GM13977 (cell line): Measurements from ENCODE around the gene CHST15.
A peak's percentile ranks its signal among the peaks of the same experiment; 100 is the strongest.

Source experiments
- DNase-seq: peaks from one replicate; pipeline ENCODE4 v3.0.0; 2012; ENCODE audit warnings: low spot score
- in situ Hi-C: fragments of 300-500 bp; cut with MboI; formaldehyde crosslinking; loops from one replicate; pipeline ENCODE4 v1.12.0; 2022; ENCODE audit warnings: low sequenced_read_pairs, low pct_unique_long_range_greater_than_20kb, mixed read lengths, inconsistent platforms; ENCODE audit not compliant: unreplicated experiment
- TF ChIP-seq, protein P1 (sequence below): IDR thresholded peaks from 2 replicates; pipeline ENCODE4 v1.5.1; 2012; ENCODE audit warnings: mild to moderate bottlenecking, control low read depth; ENCODE audit not compliant: insufficient read depth; ENCODE audit errors: extremely low read depth, missing control alignments

The CHST15 gene

DNA sequence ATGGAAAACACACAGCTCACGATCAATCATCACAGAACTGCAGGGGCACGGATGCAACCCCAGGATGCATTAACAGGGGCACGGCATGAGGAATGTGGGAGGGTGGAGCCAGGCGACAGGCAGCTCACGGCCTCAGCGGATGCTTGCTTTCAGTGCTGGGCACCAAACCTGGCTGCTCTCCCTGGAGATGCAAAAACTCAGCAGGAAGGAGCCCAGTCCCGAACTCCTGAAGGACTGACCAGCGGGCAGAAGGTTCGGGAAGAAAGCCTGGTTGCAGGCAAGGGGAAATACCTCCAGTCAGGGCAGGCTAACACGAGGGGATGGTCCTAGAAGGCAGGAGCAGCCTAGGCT lies 66.8 kb downstream of the CHST15 start:
- TF ChIP-seq, protein P1, sequence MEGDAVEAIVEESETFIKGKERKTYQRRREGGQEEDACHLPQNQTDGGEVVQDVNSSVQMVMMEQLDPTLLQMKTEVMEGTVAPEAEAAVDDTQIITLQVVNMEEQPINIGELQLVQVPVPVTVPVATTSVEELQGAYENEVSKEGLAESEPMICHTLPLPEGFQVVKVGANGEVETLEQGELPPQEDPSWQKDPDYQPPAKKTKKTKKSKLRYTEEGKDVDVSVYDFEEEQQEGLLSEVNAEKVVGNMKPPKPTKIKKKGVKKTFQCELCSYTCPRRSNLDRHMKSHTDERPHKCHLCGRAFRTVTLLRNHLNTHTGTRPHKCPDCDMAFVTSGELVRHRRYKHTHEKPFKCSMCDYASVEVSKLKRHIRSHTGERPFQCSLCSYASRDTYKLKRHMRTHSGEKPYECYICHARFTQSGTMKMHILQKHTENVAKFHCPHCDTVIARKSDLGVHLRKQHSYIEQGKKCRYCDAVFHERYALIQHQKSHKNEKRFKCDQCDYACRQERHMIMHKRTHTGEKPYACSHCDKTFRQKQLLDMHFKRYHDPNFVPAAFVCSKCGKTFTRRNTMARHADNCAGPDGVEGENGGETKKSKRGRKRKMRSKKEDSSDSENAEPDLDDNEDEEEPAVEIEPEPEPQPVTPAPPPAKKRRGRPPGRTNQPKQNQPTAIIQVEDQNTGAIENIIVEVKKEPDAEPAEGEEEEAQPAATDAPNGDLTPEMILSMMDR = no peak
- DNase-seq = no peak
- in situ Hi-C loops = no loop called here

DNA sequence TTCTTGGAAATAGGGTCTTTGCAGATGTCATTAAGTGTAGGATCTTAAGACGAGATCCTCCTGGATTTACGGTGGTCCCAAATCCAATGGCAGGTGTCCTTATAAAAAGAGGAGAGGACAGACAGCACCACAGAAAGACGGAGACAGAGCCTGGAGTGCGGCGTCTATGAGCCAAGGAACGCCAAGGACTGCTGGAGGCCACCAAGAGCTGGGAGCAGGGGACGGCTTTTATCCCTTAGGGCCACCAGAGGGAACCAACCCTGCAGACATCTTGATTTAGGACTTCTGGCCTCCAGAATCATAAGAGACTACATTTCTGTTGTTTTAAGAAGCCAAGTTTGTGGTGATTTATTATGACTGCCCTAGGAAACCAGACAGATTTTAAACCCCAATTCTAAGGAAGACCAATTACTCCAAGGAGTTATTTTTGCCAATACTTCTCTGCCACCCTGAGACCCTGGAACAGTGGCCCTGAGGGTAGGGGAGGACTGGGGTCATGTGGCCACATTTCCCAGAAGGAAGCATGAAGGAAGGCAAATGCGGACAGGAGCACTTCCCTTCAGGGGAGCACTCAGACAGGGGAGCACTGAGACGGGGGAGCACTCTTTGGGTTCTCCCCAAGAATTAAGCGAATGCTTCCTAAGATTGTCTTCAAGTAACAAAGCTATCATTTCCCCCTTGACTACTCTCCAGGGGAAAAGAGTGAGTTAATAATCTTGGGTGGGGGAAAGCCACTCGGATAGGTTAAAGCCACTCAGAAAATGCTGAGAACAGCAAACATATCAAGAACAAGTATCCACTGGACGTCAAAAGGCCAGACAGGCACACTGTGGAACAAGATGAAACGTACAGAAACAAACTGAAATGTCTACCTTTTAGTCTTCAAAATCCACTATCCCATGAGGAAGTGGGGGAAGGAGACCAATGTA lies 67.5 kb downstream of the CHST15 start:
- DNase-seq = peak; percentile 44
- in situ Hi-C loops = no loop called here
- TF ChIP-seq, protein P1 = peak; percentile 43

DNA sequence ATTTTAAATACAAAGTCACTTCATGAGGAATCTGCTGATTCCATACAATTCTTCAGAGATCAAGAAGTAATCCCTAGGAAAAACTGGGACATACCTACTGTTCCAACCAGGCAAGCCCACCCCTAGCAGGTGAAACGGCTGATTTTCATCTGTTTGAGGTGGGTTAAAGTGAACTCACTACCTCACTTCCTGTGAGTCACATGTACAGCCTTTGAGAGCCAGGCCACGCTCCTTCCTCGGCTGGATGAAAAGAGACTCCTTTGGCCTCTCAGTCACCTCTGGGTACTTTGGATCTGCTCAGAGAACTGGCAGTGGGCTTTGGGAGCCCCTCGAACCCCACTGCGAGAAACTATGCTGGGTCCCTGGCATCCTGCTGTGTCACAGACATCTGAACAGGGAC lies 68.2 kb downstream of the CHST15 start:
- TF ChIP-seq, protein P1 = no peak
- no peak for DNase-seq
- in situ Hi-C loops = no loop called here

- DNase-seq = no peak
- in situ Hi-C loops = no loop called here
- TF ChIP-seq, protein P1 = no peak
Observed at GRCh38 chr10:124022066-124022465, 71.3 kb downstream of the CHST15 start.

DNA sequence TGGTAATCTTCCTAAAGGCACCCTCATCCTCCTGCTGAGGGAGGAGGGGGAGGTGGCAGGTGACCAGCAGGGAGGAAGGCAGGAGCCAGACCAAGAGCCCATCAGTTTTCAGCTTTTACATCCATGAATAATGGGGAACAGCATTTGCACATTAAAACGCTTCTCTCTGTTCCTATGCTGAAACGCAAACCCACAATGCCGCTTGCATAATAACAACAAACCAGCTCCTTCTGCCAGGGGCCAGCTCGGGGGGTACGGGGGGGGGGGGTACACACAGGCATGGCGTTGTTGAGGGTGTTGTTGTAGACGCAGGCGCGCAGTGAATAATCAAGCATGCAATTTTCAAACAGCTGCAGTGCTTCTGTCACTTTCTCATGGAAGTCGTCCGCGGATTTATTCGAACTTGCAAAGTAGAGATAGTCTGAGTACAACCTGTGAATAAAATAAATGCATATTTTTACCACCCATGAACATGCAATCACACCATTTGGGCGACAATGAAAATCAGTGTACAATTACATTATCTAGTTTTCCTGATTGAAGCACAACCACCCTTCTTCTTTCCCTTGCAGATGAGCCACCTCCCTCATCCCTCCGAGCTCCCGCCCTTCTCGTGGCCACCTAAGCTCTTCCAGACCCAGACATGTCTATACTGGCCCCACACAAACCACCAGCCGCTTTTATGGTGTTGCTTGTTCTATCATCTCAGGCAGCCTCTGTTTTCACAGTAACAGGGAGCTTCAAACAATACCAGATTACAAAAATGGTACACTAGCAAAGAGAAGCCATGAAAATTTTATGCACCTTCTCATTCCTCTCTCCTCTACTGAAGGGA lies 72.2 kb downstream of the CHST15 start:
- no peak for DNase-seq
- TF ChIP-seq, protein P1 = no peak
- in situ Hi-C loops = no loop called here

DNA sequence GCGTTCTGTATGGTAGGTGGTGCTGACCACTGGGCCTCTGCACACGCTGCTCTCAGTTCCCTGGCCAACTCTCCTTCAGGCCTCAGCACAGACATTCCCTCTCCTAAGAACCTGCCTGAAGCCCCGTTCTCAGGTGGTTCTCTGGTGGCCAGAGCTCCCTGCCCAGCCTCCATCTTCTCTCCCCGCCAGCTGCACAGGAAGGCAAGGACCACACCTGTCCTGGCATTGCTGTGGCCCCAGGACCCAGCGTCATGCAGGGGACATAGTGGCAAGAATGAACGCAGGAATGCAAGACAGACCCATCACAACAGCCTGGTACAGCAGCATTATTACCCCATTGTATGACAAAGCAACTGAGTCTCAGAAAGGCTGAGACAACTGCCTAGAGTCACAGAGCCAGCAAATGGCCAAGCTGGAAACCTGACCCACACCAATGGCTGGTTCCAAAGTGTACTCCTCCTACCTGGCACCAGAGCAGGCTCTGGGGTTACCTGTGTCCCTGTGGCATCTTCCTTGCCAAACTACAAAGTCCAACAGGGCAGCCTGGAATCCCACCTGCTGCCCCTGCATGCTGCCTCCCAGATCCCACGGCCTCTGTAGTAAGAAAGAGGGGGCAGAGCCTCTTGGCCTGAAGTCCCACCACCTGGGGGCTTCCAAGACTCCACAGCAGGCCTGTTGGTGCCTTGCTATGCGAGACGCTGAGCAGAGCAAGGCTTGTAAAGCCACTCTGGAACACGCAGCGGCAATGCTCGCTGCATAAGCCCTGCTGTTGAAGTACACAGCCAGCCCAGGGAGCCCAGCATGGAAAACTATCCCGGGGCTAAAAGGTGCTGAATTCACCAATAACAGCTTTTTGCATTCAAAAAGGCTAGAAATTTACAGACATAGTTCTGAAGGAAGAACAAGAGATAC lies 73.3 kb downstream of the CHST15 start:
- TF ChIP-seq, protein P1 = no peak
- in situ Hi-C loops = no loop called here
- no peak for DNase-seq
